Fibroblast of the aortic adventitia (primary cell): Measurements from ENCODE around the gene BCAR3. TPM values are rescaled to one million over a fixed set of nuclear protein-coding genes. Genes with fewer than 3 reads are reported as not detected.

Experiments used
- DNase-seq: peaks from one replicate; pipeline ENCODE4 v3.0.0-alpha.2; 2010; ENCODE audit warnings: low read depth
- H3K4me3 ChIP-seq: 2 replicates; pipeline ENCODE4 v1.5.1; 2011; ENCODE audit warnings: low read depth, mild to moderate bottlenecking, control low read depth, low read length, moderate library complexity
- CTCF ChIP-seq: IDR thresholded peaks from 2 replicates; pipeline ENCODE4 v1.5.1; 2011; ENCODE audit warnings: mild to moderate bottlenecking, low read length, control low read depth, inconsistent platforms; ENCODE audit not compliant: insufficient read depth
- total RNA-seq: library from RNA; depleted of rRNA; stranded (reverse); fragments of >200 nt; gene quantifications from 2 replicates; pipeline ENCODE4 v1.2.3, GENCODE V29; 2012; ENCODE audit warnings: low replicate concordance

BCAR3 gene
- total RNA-seq, 1 donor = 34.4 TPM

- no peak for DNase-seq
- TF ChIP-seq CTCF = no peak
These were observed 83.9 kb downstream of the BCAR3 start for GRCh38 chr1:93597709-93598108.

GRCh38 chr1:93596329-93597089, 85.1 kb downstream of the BCAR3 start:
- no peak for TF ChIP-seq CTCF
- no peak overlapping the region for H3K4me3 ChIP-seq
- no peak for DNase-seq

More at GRCh38 chr1:93597709-93598108, 83.9 kb downstream of the BCAR3 start:
- H3K4me3 ChIP-seq = no peak overlapping the region

GRCh38 chr1:93595743-93596142, 85.9 kb downstream of the BCAR3 start:
- TF ChIP-seq CTCF = no peak
- no peak for DNase-seq
- no peak overlapping the region for H3K4me3 ChIP-seq

- DNase-seq = peak; percentile 65
- no peak overlapping the region for H3K4me3 ChIP-seq
- TF ChIP-seq CTCF = no peak
These were observed 86.4 kb downstream of the BCAR3 start for GRCh38 chr1:93595266-93595665.

- no peak for DNase-seq
- no peak for TF ChIP-seq CTCF
- H3K4me3 ChIP-seq = no peak overlapping the region
These were observed 87.1 kb downstream of the BCAR3 start for GRCh38 chr1:93594603-93594880.

GRCh38 chr1:93593854-93594602, 87.6 kb downstream of the BCAR3 start:
- no peak for TF ChIP-seq CTCF
- H3K4me3 ChIP-seq = no peak overlapping the region
- no peak for DNase-seq

- no peak overlapping the region for H3K4me3 ChIP-seq
- DNase-seq = no peak
- TF ChIP-seq CTCF = no peak
These were observed 89.1 kb downstream of the BCAR3 start for GRCh38 chr1:93592551-93592949.
